Tibial artery (tissue), 4 donors: ENCODE measurements around the gene PRF1.

ENCODE experiments used
- DNase-seq, 2 donors: peaks; one replicate each; pipeline ENCODE4 v3.0.0-alpha.2; 2019
- H3K27ac ChIP-seq, 2 donors: fragments of 200-600 bp; sonication (generic) in 1 of 2; 1 replicate in 1 of 2; 2 replicates in 1 of 2; pipeline ENCODE4 v1.5.1; 2018 to 2019; ENCODE audit warnings: mild to moderate bottlenecking in 1 of 2
- H3K27me3 ChIP-seq, 2 donors: fragments of 200-600 bp; sonication (generic) in 1 of 2; one replicate each; pipeline versions ENCODE4 v1.5.1 to v1.6.0; 2016 to 2019
- H3K36me3 ChIP-seq, 3 donors: fragments of 200-600 bp; sonication (generic) in 2 of 3; one replicate each; pipeline ENCODE4 v1.5.1; 2016 to 2019; ENCODE audit warnings: mild to moderate bottlenecking in 2 of 3
- H3K4me1 ChIP-seq, 4 donors: fragments of 200-600 bp; sonication (generic) in 2 of 4; 1 replicate in 3 of 4; 2 replicates in 1 of 4; pipeline ENCODE4 v1.5.1; 2016 to 2019
- H3K4me3 ChIP-seq, 2 donors: fragments of 200-600 bp; sonication (generic) in 1 of 2; 1 replicate in 1 of 2; 2 replicates in 1 of 2; pipeline ENCODE4 v1.5.1; 2018 to 2019; ENCODE audit warnings: mild to moderate bottlenecking in 2 of 2
- H3K9me3 ChIP-seq, 3 donors: fragments of 200-600 bp; sonication (generic) in 1 of 3; one replicate each; pipeline ENCODE4 v1.5.1; 2016 to 2019
- intact Hi-C: fragments of 100-400 bp; cut with DNase I; formaldehyde crosslinking; loops from one replicate; pipeline ENCODE4 v1.15.0; 2023; ENCODE audit warnings: low total_unique reads
- TF ChIP-seq, protein P1 (sequence below), 2 experiments: fragments of 200-600 bp in 1 of 2; fragments of 450-650 bp in 1 of 2; IDR thresholded peaks; one replicate each; pipeline ENCODE4 v1.5.1; 2017 to 2019; ENCODE audit warnings: antibody characterized with exemption in 2 of 2, mild to moderate bottlenecking in 1 of 2, moderate library complexity in 1 of 2

Gene PRF1

DNA sequence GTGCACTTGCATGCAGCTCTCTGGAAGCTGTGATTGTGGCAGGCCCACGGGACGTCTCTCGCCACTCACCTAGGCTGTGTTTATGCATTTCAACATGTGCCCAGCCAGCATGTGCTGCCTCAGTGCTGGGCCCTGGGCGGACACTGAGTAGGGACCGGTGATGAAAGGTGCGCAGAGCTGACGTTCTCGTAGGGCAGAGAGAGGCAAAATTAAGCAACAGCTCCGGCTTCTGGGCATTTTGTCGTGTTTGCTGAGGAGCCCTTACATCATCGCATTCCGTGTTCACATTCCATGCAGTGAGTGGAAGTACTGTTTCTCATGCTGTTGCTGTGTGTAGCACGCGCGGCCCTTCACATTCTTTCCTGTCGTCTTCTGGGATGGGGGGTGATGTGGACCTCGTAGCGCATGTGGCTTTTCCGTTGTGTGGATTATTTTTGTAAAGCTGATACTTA, 50.5 kb downstream of the PRF1 start:
- Histone ChIP-seq H3K27ac (no peak overlapping the region), H3K4me1 (peaks cover 0 to 9% (median 5%) of the 10 kb centered on the region in 4 donors), H3K4me3 (no peak overlapping the region), H3K9me3 (no peaks in the 10 kb centered on the region), H3K27me3 (no peaks in the 10 kb centered on the region), H3K36me3 (peaks cover 0 to 25% (median 8%) of the 10 kb centered on the region in 3 donors)
- intact Hi-C loops, result no loop called here
- TF ChIP-seq, protein P1, sequence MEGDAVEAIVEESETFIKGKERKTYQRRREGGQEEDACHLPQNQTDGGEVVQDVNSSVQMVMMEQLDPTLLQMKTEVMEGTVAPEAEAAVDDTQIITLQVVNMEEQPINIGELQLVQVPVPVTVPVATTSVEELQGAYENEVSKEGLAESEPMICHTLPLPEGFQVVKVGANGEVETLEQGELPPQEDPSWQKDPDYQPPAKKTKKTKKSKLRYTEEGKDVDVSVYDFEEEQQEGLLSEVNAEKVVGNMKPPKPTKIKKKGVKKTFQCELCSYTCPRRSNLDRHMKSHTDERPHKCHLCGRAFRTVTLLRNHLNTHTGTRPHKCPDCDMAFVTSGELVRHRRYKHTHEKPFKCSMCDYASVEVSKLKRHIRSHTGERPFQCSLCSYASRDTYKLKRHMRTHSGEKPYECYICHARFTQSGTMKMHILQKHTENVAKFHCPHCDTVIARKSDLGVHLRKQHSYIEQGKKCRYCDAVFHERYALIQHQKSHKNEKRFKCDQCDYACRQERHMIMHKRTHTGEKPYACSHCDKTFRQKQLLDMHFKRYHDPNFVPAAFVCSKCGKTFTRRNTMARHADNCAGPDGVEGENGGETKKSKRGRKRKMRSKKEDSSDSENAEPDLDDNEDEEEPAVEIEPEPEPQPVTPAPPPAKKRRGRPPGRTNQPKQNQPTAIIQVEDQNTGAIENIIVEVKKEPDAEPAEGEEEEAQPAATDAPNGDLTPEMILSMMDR (IDR thresholded peaks at IDR 0.05), result no peak
- DNase-seq, result peak in 1 of 2 donors; percentile 77

DNA sequence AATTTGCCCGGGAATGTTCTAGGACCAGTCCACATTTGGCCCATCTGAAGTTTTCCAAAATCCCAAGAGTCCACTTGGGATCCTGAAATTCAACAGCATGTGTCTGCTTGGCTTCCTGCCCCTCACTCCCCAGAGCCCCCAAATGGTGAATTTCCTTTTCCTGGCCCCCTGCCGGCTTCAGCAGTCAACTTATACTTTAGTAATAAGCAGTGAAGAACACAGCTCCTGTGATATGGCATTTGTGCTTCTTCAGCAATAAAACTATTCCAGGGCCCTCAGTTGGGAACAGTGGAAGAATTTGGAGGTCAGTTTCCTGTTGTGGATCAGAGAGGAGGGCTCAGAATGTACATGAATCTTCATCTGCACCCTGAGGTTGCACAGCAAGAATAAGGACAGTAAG, 51.1 kb downstream of the PRF1 start:
- H3K4me3 ChIP-seq, result no peak overlapping the region
- no peaks in the 10 kb centered on the region for H3K9me3 ChIP-seq
- H3K4me1 ChIP-seq, result peaks cover 0 to 9% (median 5%) of the 10 kb centered on the region in 4 donors
- H3K36me3 ChIP-seq, result peaks cover 0 to 20% (median 8%) of the 10 kb centered on the region in 3 donors
- H3K27me3 ChIP-seq, result no peaks in the 10 kb centered on the region
- TF ChIP-seq, protein P1 (IDR thresholded peaks at IDR 0.05), result no peak
- intact Hi-C loops, result no loop called here
- DNase-seq, result no peak
- no peak overlapping the region for H3K27ac ChIP-seq

DNA sequence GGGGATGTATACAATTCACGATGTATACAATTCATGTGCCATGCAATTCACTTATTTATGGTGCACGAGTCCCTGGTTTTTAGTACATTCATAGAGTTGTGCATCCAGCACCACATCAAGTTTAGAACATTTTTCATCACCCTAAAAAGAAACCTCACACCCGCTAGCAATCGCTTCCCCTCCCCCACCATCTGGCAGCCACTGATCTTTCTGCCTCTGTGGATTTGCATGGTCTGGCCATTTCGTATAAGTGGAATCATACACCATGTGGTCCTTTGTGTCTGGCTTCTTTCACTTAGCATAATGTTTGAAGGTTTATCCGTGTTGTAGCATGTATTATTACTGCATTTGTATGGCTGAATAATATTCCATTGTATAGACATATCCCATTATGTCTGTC, 52.1 kb downstream of the PRF1 start:
- no peaks in the 10 kb centered on the region for H3K9me3 ChIP-seq
- DNase-seq, result no peak
- H3K36me3 ChIP-seq, result peaks cover 0 to 19% (median 8%) of the 10 kb centered on the region in 3 donors
- peaks cover 0 to 9% (median 5%) of the 10 kb centered on the region in 4 donors for H3K4me1 ChIP-seq
- intact Hi-C loops, result no loop called here
- TF ChIP-seq, protein P1 (IDR thresholded peaks at IDR 0.05), result no peak
- H3K27ac ChIP-seq, result no peak overlapping the region
- no peak overlapping the region for H3K4me3 ChIP-seq
- H3K27me3 ChIP-seq, result no peaks in the 10 kb centered on the region

DNA sequence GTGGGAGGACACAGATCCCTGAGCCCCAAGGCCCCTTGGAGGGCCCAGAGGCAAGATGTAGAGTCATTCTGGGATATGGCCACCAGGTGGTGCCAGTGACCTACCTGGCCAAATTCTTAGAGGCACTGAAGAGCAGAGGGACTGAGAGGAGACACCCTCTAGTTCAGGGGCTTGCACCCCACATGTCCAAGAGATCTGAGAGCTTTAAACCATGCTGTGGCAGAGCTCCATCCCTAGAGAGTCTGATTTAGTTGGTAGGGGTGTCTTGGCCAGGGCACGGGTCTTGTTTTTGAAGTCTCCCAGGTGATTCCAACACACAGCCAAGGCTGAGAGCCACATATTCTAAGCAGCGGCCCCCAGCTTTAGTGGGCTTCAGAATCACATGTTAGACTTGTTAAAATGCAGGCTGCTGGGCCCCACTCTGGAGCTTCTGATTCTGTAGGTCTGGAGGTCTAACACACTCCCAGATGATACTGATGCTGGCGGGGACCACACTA, 52.5 kb downstream of the PRF1 start:
- TF ChIP-seq, protein P1 (IDR thresholded peaks at IDR 0.05), result peak; percentile 88 to 90
- no peaks in the 10 kb centered on the region for H3K9me3 ChIP-seq
- peak; percentile 65 to 76 for DNase-seq
- intact Hi-C loops, result loop anchor here (5.0 to 10.0 kb wide), 2 partner anchors 212 to 325 kb away; no protein-coding TSS in a partner anchor
- H3K27me3 ChIP-seq, result no peaks in the 10 kb centered on the region
- H3K4me3 ChIP-seq, result no peak overlapping the region
- H3K27ac ChIP-seq, result no peak overlapping the region
- peaks cover 0 to 19% (median 8%) of the 10 kb centered on the region in 3 donors for H3K36me3 ChIP-seq
- peaks cover 0 to 9% (median 5%) of the 10 kb centered on the region in 4 donors for H3K4me1 ChIP-seq

DNA sequence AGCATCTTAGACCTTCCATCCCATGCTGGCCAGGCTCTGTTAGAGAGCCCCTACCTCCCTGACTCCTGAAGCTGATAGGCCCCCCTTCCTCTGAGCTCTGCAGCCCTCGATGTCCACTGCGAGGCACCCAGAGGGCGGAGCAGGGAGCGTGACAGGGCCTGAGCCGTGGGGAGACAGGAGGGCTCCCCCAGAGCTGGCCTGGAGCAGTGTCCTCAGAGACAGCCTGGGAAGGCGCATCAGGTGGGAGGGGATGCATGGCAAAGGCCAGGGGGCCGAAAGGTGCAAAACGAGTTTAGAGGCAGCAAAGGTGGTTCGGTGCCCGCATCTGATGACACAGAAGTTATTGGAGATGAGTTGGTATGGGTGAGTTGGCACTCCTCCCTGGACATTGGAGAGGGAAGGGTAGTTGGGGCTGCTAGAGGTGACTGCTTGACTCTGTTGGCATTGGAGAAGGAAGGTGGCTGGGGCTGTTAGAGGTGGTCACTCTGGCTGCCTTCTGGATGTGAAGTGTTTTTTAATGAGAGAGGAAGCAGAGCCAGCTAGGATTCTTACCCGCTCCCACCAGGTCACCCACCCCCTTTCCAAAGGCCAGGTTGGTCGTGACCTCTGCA, 53.1 kb downstream of the PRF1 start:
- H3K27me3 ChIP-seq, result no peaks in the 10 kb centered on the region
- intact Hi-C loops, result loop anchor here (5.0 to 10.0 kb wide), 2 partner anchors 213 to 325 kb away; no protein-coding TSS in a partner anchor
- H3K4me1 ChIP-seq, result peaks cover 0 to 9% (median 5%) of the 10 kb centered on the region in 4 donors
- H3K4me3 ChIP-seq, result no peak overlapping the region
- no peak for DNase-seq
- H3K9me3 ChIP-seq, result no peaks in the 10 kb centered on the region
- TF ChIP-seq, protein P1 (IDR thresholded peaks at IDR 0.05), result no peak
- H3K27ac ChIP-seq, result no peak overlapping the region
- peaks cover 0 to 19% (median 10%) of the 10 kb centered on the region in 3 donors for H3K36me3 ChIP-seq
